Measurements from ENCODE around the gene ADAMTS6. TPM values are rescaled to one million over a fixed set of nuclear protein-coding genes. Genes with fewer than 3 reads are reported as not detected.

The ADAMTS6 gene
- total RNA-seq, 3 donors from 2014 or later (not counting 1 experiment from before 2014, with no cell fraction given), result 0.47 to 1.4 (median 1.1) TPM

- H3K4me3 Mint-ChIP-seq, result no peak overlapping the region
Measured at GRCh38 chr5:65243161-65243560, 238.6 kb downstream of the ADAMTS6 start.

GRCh38 chr5:65229841-65230240 lies 251.9 kb downstream of the ADAMTS6 start:
- ATAC-seq, result no peak
- 91% methylated on average over 1 of the region's 1 CpG for WGBS (ENCODE audit: insufficient coverage)
- Histone ChIP-seq H3K27ac (ENCODE audit: low read length) (no peak overlapping the region), H3K9me3 (ENCODE audit: control insufficient read depth, insufficient read depth, low read length) (peaks cover 7% of the 10 kb centered on the region), H3K27me3 (ENCODE audit: control insufficient read depth, insufficient read depth, low read length) (no peaks in the 10 kb centered on the region), H3K36me3 (ENCODE audit: control insufficient read depth, insufficient read depth, low read length) (no peaks in the 10 kb centered on the region), H3K4me1 (ENCODE audit: control insufficient read depth, insufficient read depth, low read length) (no peaks in the 10 kb centered on the region), H3K4me3 (ENCODE audit: low read length) (no peak overlapping the region)
- Mint-ChIP-seq H3K36me3 (peaks cover 12% of the 10 kb centered on the region), H3K4me3 (no peak overlapping the region), H3K27me3 (ENCODE audit: low read depth in 2 of 2) (no peaks in the 10 kb centered on the region), H3K27ac (no peak overlapping the region), H3K4me1 (no peaks in the 10 kb centered on the region), H3K9me3 (peaks cover 16 to 20% of the 10 kb centered on the region in 2 donors)
- intact Hi-C loops (cut with micrococcal nuclease), result no loop called here
- no peak for DNase-seq
- TF ChIP-seq CTCF (IDR thresholded peaks at IDR 0.05), result no peak

More at GRCh38 chr5:65243161-65243560, 238.6 kb downstream of the ADAMTS6 start:
- Mint-ChIP-seq H3K4me1 (no peaks in the 10 kb centered on the region), H3K27me3 (ENCODE audit: low read depth in 2 of 2) (no peaks in the 10 kb centered on the region), H3K9me3 (no peaks in the 10 kb centered on the region), H3K36me3 (no peaks in the 10 kb centered on the region), H3K27ac (no peak overlapping the region)
- Histone ChIP-seq H3K27ac (ENCODE audit: low read length) (no peak overlapping the region), H3K4me3 (ENCODE audit: low read length) (no peak overlapping the region), H3K36me3 (ENCODE audit: control insufficient read depth, insufficient read depth, low read length) (no peaks in the 10 kb centered on the region), H3K27me3 (ENCODE audit: control insufficient read depth, insufficient read depth, low read length) (no peaks in the 10 kb centered on the region), H3K9me3 (ENCODE audit: control insufficient read depth, insufficient read depth, low read length) (no peaks in the 10 kb centered on the region), H3K4me1 (ENCODE audit: control insufficient read depth, insufficient read depth, low read length) (no peaks in the 10 kb centered on the region)
- intact Hi-C loops (cut with micrococcal nuclease), result no loop called here
- ATAC-seq, result no peak
- no peak for TF ChIP-seq CTCF (IDR thresholded peaks at IDR 0.05)
- no peak for DNase-seq
- WGBS (ENCODE audit: insufficient coverage), result 68% methylated on average over 2 of the region's 2 CpGs

- Histone ChIP-seq H3K4me3 (ENCODE audit: low read length) (no peak overlapping the region), H3K9me3 (ENCODE audit: control insufficient read depth, insufficient read depth, low read length) (no peaks in the 10 kb centered on the region), H3K4me1 (ENCODE audit: control insufficient read depth, insufficient read depth, low read length) (no peaks in the 10 kb centered on the region), H3K36me3 (ENCODE audit: control insufficient read depth, insufficient read depth, low read length) (no peaks in the 10 kb centered on the region), H3K27me3 (ENCODE audit: control insufficient read depth, insufficient read depth, low read length) (no peaks in the 10 kb centered on the region), H3K27ac (ENCODE audit: low read length) (no peak overlapping the region)
- Mint-ChIP-seq H3K27ac (no peak overlapping the region), H3K9me3 (no peaks in the 10 kb centered on the region), H3K4me3 (no peak overlapping the region), H3K36me3 (no peaks in the 10 kb centered on the region), H3K4me1 (no peaks in the 10 kb centered on the region), H3K27me3 (ENCODE audit: low read depth in 2 of 2) (peaks cover 0 to 5% of the 10 kb centered on the region in 2 donors)
- DNase-seq (peak in 1 of 2 donors; percentile 5), ATAC-seq (no peak)
- 88% methylated on average over 5 of the region's 6 CpGs for WGBS (ENCODE audit: insufficient coverage)
- intact Hi-C loops (cut with micrococcal nuclease), result no loop called here
- no peak for TF ChIP-seq CTCF (IDR thresholded peaks at IDR 0.05)
Measured at GRCh38 chr5:65213921-65214525, 267.7 kb downstream of the ADAMTS6 start.

- no peak overlapping the region for H3K27ac ChIP-seq (ENCODE audit: low read length)
- Mint-ChIP-seq H3K36me3 (no peaks in the 10 kb centered on the region), H3K9me3 (no peaks in the 10 kb centered on the region), H3K27me3 (ENCODE audit: low read depth in 2 of 2) (peaks cover 0 to 3% of the 10 kb centered on the region in 2 donors), H3K4me3 (no peak overlapping the region), H3K4me1 (no peaks in the 10 kb centered on the region), H3K27ac (no peak overlapping the region)
- H3K4me3 ChIP-seq (ENCODE audit: low read length), result no peak overlapping the region
- no peaks in the 10 kb centered on the region for H3K36me3 ChIP-seq (ENCODE audit: control insufficient read depth, insufficient read depth, low read length)
- ATAC-seq, result no peak
- TF ChIP-seq CTCF (IDR thresholded peaks at IDR 0.05), result no peak
- H3K4me1 ChIP-seq (ENCODE audit: control insufficient read depth, insufficient read depth, low read length), result no peaks in the 10 kb centered on the region
- no peaks in the 10 kb centered on the region for H3K27me3 ChIP-seq (ENCODE audit: control insufficient read depth, insufficient read depth, low read length)
- DNase-seq, result no peak
- intact Hi-C loops (cut with micrococcal nuclease), result no loop called here
- no peaks in the 10 kb centered on the region for H3K9me3 ChIP-seq (ENCODE audit: control insufficient read depth, insufficient read depth, low read length)
Measured at GRCh38 chr5:65209341-65209740, 272.4 kb downstream of the ADAMTS6 start.
